ENCODE data around the gene IQCM. TPM values are rescaled to one million over a fixed set of nuclear protein-coding genes. Genes with fewer than 3 reads are reported as not detected.

Gene IQCM
- total RNA-seq, 6 experiments from 2014 or later, result not detected

GRCh38 chr4:149638073-149638472 is 177.6 kb downstream of the IQCM start:
- intact Hi-C loops (cut with DNase I), result no loop called here
- Histone ChIP-seq H3K27me3 (no peaks in the 10 kb centered on the region), H3K4me1 (no peaks in the 10 kb centered on the region), H3K36me3 (no peaks in the 10 kb centered on the region), H3K9me3 (no peaks in the 10 kb centered on the region), H3K4me3 (no peak overlapping the region), H3K27ac (no peak overlapping the region)
- no peak for ATAC-seq
- DNase-seq, result no peak
- WGBS (ENCODE audit: insufficient coverage, low coverage, low lambda C conversion rate, missing lambda C conversion rate), result 18% methylated on average over 1 of the region's 1 CpG
- no peak for TF ChIP-seq CTCF (IDR thresholded peaks at IDR 0.05)
- no peak for TF ChIP-seq POLR2A (IDR thresholded peaks at IDR 0.05)

- DNase-seq (no peak), ATAC-seq (no peak)
- Histone ChIP-seq H3K4me3 (no peak overlapping the region), H3K36me3 (no peaks in the 10 kb centered on the region), H3K27me3 (no peaks in the 10 kb centered on the region), H3K9me3 (peaks cover 0 to 3% (median 0%) of the 10 kb centered on the region in 4 donors), H3K27ac (no peak overlapping the region), H3K4me1 (no peaks in the 10 kb centered on the region)
- intact Hi-C loops (cut with DNase I), result no loop called here
- TF ChIP-seq CTCF (IDR thresholded peaks at IDR 0.05), result no peak
- TF ChIP-seq POLR2A (IDR thresholded peaks at IDR 0.05), result no peak
- WGBS (ENCODE audit: insufficient coverage, low coverage, low lambda C conversion rate, missing lambda C conversion rate), result 37% methylated on average over 2 of the region's 2 CpGs
These were observed 181.3 kb downstream of the IQCM start for GRCh38 chr4:149634368-149634767.

- H3K4me1 ChIP-seq, result no peaks in the 10 kb centered on the region
- no peak overlapping the region for H3K27ac ChIP-seq
- DNase-seq, result no peak
- H3K36me3 ChIP-seq, result no peaks in the 10 kb centered on the region
- intact Hi-C loops (cut with DNase I), result no loop called here
- WGBS (ENCODE audit: insufficient coverage, low coverage, low lambda C conversion rate, missing lambda C conversion rate), result 40% methylated on average over 1 of the region's 1 CpG
- no peak for ATAC-seq
- TF ChIP-seq CTCF (IDR thresholded peaks at IDR 0.05), result no peak
- no peak for TF ChIP-seq POLR2A (IDR thresholded peaks at IDR 0.05)
- H3K9me3 ChIP-seq, result peaks cover 0 to 4% (median 0%) of the 10 kb centered on the region in 4 donors
- H3K27me3 ChIP-seq, result no peaks in the 10 kb centered on the region
- H3K4me3 ChIP-seq, result no peak overlapping the region
These were observed 184.0 kb downstream of the IQCM start for GRCh38 chr4:149631629-149632028.

GRCh38 chr4:149630064-149630463 is 185.6 kb downstream of the IQCM start:
- ATAC-seq (no peak), DNase-seq (no peak)
- Histone ChIP-seq H3K4me1 (no peaks in the 10 kb centered on the region), H3K9me3 (peaks cover 0 to 4% (median 0%) of the 10 kb centered on the region in 4 donors), H3K27ac (no peak overlapping the region), H3K36me3 (no peaks in the 10 kb centered on the region), H3K27me3 (no peaks in the 10 kb centered on the region), H3K4me3 (no peak overlapping the region)
- intact Hi-C loops (cut with DNase I), result no loop called here
- TF ChIP-seq POLR2A (IDR thresholded peaks at IDR 0.05) (no peak), CTCF (IDR thresholded peaks at IDR 0.05) (no peak)
- WGBS (ENCODE audit: insufficient coverage, low coverage, low lambda C conversion rate, missing lambda C conversion rate), result 69% methylated on average over 3 of the region's 3 CpGs
